ENCODE results near the gene ASPHD2. TPM values are rescaled to one million over a fixed set of nuclear protein-coding genes. Genes with fewer than 3 reads are reported as not detected.

Gene ASPHD2
- total and polyA plus RNA-seq, 2 of the 13 experiments (the other 11 are each of a cell fraction or from before 2014, with no cell fraction given) = 0.04 TPM

GRCh38 chr22:26480611-26480932 is 51.5 kb downstream of the ASPHD2 start:
- ChIA-PET CTCF (ENCODE audit: low intra/inter-chr PET ratio, low total read pairs) (no interaction called here), POLR2A (interaction anchor here (0.6 to 1.0 kb wide), 2 partner anchors 9 to 32 kb away, joined by 3 read pairs; partner anchors contain the start of gene TFIP11)
- peaks cover 0 to 16% of the 10 kb centered on the region in 2 experiments; a peak in 4 of 5 replicates for H3K36me3 ChIP-seq (replicated peaks in 1 of 2; ENCODE audit: control insufficient read depth in 1 of 2, insufficient read depth in 2 of 2, low read length in 2 of 2)
- peaks cover 77% of the 10 kb centered on the region for H3K4me1 ChIP-seq (ENCODE audit: insufficient read depth, low read length)
- H3K27me3 ChIP-seq (ENCODE audit: control insufficient read depth in 1 of 2, insufficient read depth in 2 of 2, low read length in 2 of 2) = no peaks in the 10 kb centered on the region; a peak in 1 of 5 replicates
- H3K9ac ChIP-seq (ENCODE audit: insufficient read depth, low read depth, low read length) = peak overlapping the region; percentile 72
- TF ChIP-seq FOSL2 (CRISPR knock-in tag; IDR thresholded peaks at IDR 0.05) = no peak
- 0 out of 2 replicates have a peak, but pooled peaks have one; percentile 40 for TF ChIP-seq ZNF276 (CRISPR knock-in tag; IDR thresholded peaks at IDR 0.05; ENCODE audit: low read depth)
- TF ChIP-seq ZNF572 (CRISPR knock-in tag; IDR thresholded peaks at IDR 0.05) = 0 out of 2 replicates have a peak, but pooled peaks have one; percentile 37
- TF ChIP-seq ZNF710 (CRISPR knock-in tag; IDR thresholded peaks at IDR 0.05; ENCODE audit: borderline replicate concordance) = no peak
- no peak for TF ChIP-seq ZSCAN21 (CRISPR knock-in tag; IDR thresholded peaks at IDR 0.05; ENCODE audit: borderline replicate concordance)
- peak; percentile 54; the same call in 1 of the 2 replicates for TF ChIP-seq HNF1B (CRISPR knock-in tag; IDR thresholded peaks at IDR 0.05)
- peak overlapping the region; percentile 83 for H3K4me2 ChIP-seq (ENCODE audit: low read depth, low read length)
- no peaks in the 10 kb centered on the region for H4K20me1 ChIP-seq (ENCODE audit: insufficient read depth, low read length)
- ATAC-seq = no peak
- H3K79me2 ChIP-seq (ENCODE audit: insufficient read depth, low read length) = peaks cover 85% of the 10 kb centered on the region
- no peaks in the 10 kb centered on the region for H3K9me3 ChIP-seq (ENCODE audit: low read length)
- in situ Hi-C loops (cut with HindIII; ENCODE audit: extremely low pct_ligation_motif_present, low pct_unique_long_range_greater_than_20kb) = no loop called here
- H3K4me3 ChIP-seq (replicated peaks in 1 of 3; ENCODE audit: insufficient read depth in 1 of 3, low read depth in 2 of 3, low read length in 3 of 3) = peak overlapping the region; percentile 55 to 64 (median 61); a peak in 5 of 6 replicates
- H3K27ac ChIP-seq (ENCODE audit: extremely low read length, insufficient read depth, low read length) = peak overlapping the region; percentile 95
- BruUV-seq (replicated peaks) = no TSS peak
- intact Hi-C loops (cut with micrococcal nuclease; ENCODE audit: unreplicated experiment) = no loop called here
- no peak overlapping the region for H2AFZ ChIP-seq (ENCODE audit: low read length)
- FAIRE-seq = no peak
- DNase-seq (ENCODE audit: low spot score) = no peak
- WGBS (ENCODE audit: low lambda C conversion rate) = 25% methylated on average over 2 of the region's 2 CpGs

All from HepG2 (cell line).